HG03139 (cell line): ENCODE results near the gene ZNF778.
"Not testable (repeated sequence)": the region's sequence is repeated elsewhere in the genome, so short reads cannot be mapped to it uniquely, and the experiment has no call there.

ENCODE experiments used
- ATAC-seq: cut with Tn5 transposase; IDR thresholded peaks from one replicate; pipeline ENCODE4 v1.9.1; 2021; ENCODE audit not compliant: unreplicated experiment

The ZNF778 gene

GRCh38 chr16:89253548-89254287, 36.2 kb downstream of the ZNF778 start:
- no peak for ATAC-seq

- no peak for ATAC-seq
Observed at GRCh38 chr16:89256651-89257254, 39.2 kb downstream of the ZNF778 start.

GRCh38 chr16:89257281-89257731, 39.8 kb downstream of the ZNF778 start:
- no peak for ATAC-seq

- no peak for ATAC-seq
Observed at GRCh38 chr16:89257757-89258465, 40.4 kb downstream of the ZNF778 start.

GRCh38 chr16:89259901-89260300, 42.4 kb downstream of the ZNF778 start:
- not testable (repeated sequence) for ATAC-seq

- ATAC-seq = no peak
Observed at GRCh38 chr16:89261691-89262563, 44.4 kb downstream of the ZNF778 start.

GRCh38 chr16:89264800-89265550, 47.5 kb downstream of the ZNF778 start:
- ATAC-seq = no peak

- no peak for ATAC-seq
Observed at GRCh38 chr16:89265647-89266046, 48.1 kb downstream of the ZNF778 start.

- no peak for ATAC-seq
Observed at GRCh38 chr16:89266521-89267134, 49.1 kb downstream of the ZNF778 start.

- not testable (repeated sequence) for ATAC-seq
Observed at GRCh38 chr16:89267746-89268145, 50.2 kb downstream of the ZNF778 start.

- no peak for ATAC-seq
Observed at GRCh38 chr16:89268585-89268984, 51.1 kb downstream of the ZNF778 start.

GRCh38 chr16:89268987-89269735, 51.7 kb downstream of the ZNF778 start:
- ATAC-seq = no peak

GRCh38 chr16:89269805-89270665, 52.5 kb downstream of the ZNF778 start:
- no peak for ATAC-seq

GRCh38 chr16:89270666-89271345, 53.3 kb downstream of the ZNF778 start:
- no peak for ATAC-seq

- no peak for ATAC-seq
Observed at GRCh38 chr16:89272631-89273030, 55.1 kb downstream of the ZNF778 start.

- ATAC-seq = no peak
Observed at GRCh38 chr16:89273741-89274472, 56.4 kb downstream of the ZNF778 start.
